GM13976 (cell line): Measurements from ENCODE around the gene PIEZO2.

Experiments
- DNase-seq: peaks from one replicate; pipeline ENCODE4 v3.0.0; 2012; ENCODE audit warnings: low spot score
- in situ Hi-C: fragments of 300-500 bp; cut with MboI; formaldehyde crosslinking; loops from one replicate; pipeline ENCODE4 v1.12.0; 2022; ENCODE audit warnings: low sequenced_read_pairs, mixed read lengths, inconsistent platforms; ENCODE audit not compliant: unreplicated experiment
- TF ChIP-seq, protein P1 (sequence below): IDR thresholded peaks from 2 replicates; pipeline ENCODE4 v1.5.1; 2012; ENCODE audit warnings: borderline replicate concordance, mild to moderate bottlenecking; ENCODE audit not compliant: insufficient read depth; ENCODE audit errors: extremely low read depth, missing control alignments, control extremely low read depth

The PIEZO2 gene

DNA sequence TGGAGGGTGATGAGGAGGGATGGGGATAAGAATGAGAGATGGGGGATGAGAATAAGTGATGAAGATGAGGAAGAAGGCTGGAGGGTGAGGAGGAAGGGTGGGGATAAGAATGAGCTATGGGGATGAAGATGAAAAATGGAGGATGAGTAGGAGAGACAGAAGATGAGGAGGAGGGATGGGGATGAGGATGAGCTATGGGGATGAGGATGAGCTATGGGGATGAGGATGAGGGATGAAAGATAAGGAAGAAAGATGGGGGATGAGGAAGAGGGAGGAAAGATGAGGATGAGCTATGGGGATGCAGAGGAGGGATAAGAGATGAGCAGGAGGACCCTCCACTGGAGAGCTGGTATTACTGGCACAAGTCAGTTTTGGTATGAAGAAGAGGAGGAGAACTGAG, 392.0 kb downstream of the PIEZO2 start:
- TF ChIP-seq, protein P1, sequence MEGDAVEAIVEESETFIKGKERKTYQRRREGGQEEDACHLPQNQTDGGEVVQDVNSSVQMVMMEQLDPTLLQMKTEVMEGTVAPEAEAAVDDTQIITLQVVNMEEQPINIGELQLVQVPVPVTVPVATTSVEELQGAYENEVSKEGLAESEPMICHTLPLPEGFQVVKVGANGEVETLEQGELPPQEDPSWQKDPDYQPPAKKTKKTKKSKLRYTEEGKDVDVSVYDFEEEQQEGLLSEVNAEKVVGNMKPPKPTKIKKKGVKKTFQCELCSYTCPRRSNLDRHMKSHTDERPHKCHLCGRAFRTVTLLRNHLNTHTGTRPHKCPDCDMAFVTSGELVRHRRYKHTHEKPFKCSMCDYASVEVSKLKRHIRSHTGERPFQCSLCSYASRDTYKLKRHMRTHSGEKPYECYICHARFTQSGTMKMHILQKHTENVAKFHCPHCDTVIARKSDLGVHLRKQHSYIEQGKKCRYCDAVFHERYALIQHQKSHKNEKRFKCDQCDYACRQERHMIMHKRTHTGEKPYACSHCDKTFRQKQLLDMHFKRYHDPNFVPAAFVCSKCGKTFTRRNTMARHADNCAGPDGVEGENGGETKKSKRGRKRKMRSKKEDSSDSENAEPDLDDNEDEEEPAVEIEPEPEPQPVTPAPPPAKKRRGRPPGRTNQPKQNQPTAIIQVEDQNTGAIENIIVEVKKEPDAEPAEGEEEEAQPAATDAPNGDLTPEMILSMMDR: no peak
- in situ Hi-C loops: no loop called here
- no peak for DNase-seq

DNA sequence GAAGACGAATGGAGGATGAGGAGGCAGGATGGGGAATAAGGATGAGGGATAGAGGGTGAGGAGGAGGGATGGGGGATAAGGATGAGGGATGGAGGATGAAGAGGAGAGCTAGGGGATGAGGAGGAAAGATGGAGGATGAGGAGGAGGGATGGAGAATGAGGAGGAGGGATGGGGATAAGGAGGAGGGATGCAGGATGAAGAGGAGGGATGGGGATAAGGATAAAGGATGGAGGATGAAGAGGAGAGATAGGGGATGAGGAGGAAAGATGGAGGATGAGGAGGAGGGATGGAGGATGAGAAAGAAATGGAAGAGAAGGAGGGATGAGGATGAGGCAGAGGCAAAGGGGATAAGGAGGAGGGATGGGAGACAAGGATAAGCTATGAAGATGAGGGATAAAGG, 393.5 kb downstream of the PIEZO2 start:
- TF ChIP-seq, protein P1: no peak
- DNase-seq: no peak
- in situ Hi-C loops: no loop called here

DNA sequence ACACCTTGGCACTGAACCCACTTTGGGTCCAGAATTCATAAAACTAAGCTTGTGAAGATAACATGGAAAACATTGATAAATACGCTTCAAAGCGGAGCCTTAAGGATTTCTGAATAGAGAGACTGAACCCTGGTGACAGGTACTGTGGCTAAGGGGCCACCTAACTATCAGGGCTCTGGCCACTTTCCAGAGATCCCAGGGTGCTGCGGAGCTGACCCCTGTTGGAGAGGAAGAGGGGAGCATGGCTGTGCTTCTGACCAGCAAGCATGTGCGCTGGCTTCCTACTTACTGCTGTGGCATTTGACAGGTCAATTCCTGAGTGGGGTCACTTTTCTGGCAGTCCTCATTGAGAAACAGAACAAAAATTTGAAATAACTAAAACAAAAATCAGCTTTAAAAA, 395.2 kb downstream of the PIEZO2 start:
- no peak for DNase-seq
- TF ChIP-seq, protein P1: no peak
- in situ Hi-C loops: no loop called here

DNA sequence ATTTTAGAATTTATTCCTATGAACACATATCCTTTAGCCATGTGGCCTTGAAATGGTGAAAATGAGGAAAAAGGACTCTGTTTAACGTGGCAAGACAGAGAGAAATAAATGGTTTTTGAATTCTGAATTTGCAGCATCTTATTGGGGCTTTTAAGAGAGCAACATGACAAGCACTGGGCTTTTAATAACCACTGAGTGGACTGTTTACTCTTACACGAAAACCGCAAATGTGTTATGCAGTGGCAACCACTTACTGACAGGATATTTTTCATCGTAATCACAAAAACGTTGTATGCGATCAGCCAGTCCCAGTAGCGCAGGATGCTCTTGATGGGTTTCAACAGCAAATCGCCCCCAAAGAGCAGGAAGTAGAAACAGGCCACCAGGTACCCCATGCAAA, 397.0 kb downstream of the PIEZO2 start:
- no peak for DNase-seq
- in situ Hi-C loops: no loop called here

DNA sequence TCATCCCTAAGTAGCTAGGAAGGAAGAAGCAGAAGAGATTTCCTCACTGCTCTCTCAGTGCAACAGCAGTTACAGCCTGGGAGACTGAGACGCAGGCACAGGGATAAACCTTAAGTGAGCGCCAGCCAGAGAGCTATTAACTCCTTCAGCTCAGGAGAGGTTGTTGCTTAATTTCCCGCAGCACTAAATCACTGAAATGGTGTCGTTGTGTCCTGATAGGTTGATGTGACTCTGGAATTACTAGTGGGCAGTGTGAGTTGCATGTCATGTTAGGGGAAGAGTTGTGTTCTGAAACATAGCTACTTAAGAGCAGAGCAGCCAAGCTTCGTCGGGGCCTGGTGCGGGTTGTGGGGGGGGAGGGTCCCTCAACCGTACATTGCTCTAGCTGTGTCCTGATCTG, 397.7 kb downstream of the PIEZO2 start:
- TF ChIP-seq, protein P1: no peak
- in situ Hi-C loops: no loop called here
- no peak for DNase-seq

More for the DNA sequence above, 397.0 kb downstream of the PIEZO2 start:
- TF ChIP-seq, protein P1: no peak

DNA sequence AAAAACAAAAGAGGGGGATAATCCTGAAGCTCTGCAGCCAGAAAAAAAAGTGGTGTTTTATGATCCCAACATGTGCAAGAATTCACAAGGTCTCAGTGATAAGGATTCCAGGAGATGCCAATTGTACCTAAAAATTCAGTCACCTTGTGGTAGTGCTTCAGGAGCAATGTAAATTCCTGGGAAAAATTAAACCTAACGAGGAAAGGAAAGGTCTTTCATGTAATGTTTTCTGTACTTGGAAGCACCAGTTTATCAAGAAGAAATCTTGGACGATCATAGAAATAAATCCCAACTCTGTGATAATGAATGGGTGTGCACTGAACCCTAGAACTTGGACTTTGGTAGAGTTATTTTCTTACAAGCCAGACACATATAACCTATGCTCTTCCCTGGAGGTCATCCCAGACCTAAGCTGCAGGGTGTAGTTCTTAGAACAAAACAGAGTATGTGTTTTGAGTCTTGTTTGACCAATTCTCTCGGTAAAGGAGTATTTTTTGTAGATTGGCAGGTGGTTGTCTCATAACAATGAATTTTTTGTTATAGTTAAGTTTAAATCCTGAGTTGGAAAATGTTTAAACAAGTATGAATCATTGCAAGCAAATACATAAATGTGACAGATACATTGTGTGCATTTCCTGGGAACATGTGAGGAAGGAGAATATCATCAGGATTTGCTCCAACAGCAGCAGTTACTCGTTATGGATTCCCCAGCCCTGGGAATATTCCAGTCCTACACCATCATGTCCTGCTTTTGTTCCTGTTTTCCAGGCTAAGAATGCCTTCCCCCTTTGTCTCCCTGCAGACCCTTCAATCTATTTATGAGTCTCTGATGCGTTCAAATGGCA, 399.0 kb downstream of the PIEZO2 start:
- in situ Hi-C loops: no loop called here
- TF ChIP-seq, protein P1: no peak
- no peak for DNase-seq
